Smooth muscle cell of the brain vasculature (primary cell): ENCODE data around the gene ILK.

Experiments
- DNase-seq: peaks from one replicate; pipeline ENCODE4 v3.0.0-alpha.2; 2012; ENCODE audit warnings: low read depth, low spot score

Gene ILK

DNA sequence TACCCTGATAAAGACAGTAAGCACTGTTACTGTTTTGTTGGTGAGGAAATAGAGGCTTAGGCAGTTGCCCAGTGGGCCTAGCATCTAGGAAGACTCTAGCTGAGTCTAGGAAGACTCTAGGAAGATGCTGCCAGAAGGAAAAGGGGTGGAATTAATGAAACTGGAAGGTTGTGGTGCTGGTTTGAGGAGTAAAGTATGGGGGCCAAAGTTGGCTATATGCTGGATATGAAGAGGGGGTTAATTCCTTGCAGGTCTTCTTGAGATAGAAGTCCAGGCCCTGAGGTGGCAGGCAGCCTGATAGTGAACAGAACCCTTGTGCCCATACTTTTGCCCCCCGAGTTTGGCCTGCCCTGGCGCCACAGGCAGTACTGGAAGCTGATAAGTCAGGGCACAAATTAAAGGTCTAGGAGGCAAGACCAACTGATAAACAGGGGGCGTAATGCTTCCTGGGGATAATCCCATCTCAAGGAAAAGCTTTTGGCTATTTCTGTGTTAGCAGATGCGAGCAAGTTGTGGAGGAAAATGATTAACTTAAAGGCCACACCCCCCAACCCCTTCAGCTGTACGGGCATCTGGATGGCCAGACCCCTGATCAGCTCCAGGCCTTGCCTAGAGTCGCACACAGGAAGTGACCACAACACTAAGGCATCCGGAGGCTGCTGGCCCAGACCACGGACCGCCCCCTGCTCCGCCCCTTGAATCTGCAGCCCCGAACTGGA is 3.1 kb downstream of the ILK start:
- DNase-seq: peak; percentile 63

DNA sequence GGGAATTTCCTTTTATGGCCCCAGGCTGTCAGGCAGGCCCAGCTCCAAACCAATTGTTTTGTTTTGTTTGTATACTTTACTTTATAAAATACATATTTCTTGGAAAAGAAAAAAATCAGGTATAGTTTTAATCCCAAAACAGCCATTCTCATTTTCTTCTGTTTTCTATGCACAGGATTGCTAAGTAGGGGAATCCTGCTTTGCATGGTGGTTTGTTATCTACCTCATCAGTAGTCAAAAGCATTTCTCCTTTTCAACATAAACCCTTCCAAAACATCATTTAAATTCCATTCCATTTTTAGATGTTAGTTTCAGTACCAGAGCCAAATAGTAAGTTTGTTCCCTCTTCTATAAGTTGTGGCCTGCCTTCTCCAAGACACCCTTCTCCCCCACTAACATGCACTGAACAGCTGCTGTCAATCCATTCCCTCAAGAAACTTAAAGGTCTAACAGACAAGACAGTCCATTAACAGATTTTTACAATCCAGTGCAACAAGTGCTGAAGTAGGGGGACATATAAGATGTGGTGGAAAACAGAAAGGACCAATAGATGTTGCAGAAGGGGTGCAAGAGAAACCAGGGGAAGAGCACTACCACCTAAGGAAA is 3.7 kb downstream of the ILK start:
- no peak for DNase-seq

DNA sequence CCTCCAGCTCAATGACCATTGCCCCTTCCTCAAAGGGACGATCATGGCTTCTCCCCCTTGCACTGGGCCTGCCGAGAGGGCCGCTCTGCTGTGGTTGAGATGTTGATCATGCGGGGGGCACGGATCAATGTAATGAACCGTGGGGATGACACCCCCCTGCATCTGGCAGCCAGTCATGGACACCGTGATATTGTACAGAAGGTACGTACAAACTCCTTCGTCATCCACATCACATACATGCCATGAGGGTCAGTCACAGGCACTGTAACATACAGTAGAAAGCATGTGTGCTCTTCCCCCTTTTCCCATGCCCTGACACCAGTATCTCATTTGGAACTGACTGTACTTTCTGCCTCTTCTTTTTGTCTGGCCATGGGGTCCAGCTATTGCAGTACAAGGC is 4.4 kb downstream of the ILK start:
- no peak for DNase-seq

DNA sequence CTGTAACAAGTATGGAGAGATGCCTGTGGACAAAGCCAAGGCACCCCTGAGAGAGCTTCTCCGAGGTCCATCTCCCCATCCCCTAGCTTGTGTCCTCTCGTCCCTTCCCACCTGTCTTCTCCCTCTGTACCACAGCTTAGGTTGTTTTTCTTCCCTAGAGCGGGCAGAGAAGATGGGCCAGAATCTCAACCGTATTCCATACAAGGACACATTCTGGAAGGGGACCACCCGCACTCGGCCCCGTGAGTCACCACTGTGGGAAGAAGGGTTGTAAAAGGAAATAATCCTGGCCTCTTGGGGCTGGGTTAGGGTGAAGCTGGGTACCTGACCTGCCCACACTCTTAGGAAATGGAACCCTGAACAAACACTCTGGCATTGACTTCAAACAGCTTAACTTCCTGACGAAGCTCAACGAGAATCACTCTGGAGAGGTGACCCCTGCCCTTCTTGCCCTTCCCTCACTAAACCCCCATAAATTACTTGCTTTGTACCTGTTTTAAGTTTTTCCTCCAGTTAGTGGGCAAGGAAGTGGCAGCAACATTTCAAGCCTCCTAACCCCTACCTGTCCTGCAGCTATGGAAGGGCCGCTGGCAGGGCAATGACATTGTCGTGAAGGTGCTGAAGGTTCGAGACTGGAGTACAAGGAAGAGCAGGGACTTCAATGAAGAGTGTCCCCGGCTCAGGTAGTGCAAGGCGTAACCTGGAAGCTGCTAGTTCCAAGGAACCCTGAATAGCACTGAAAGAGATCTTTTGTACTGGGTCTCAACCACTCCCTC is 5.3 kb downstream of the ILK start:
- DNase-seq: no peak

DNA sequence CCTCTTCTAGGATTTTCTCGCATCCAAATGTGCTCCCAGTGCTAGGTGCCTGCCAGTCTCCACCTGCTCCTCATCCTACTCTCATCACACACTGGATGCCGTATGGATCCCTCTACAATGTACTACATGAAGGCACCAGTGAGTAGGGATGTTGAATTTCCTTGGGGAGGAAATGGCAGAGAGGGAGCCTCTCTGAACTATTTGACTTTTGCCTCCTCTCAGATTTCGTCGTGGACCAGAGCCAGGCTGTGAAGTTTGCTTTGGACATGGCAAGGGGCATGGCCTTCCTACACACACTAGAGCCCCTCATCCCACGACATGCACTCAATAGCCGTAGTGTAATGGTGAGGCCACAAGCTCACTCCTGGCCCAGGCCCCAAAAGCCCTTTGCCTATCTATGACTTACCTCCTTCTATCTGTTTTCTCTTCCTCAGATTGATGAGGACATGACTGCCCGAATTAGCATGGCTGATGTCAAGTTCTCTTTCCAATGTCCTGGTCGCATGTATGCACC is 6.0 kb downstream of the ILK start:
- DNase-seq: no peak

DNA sequence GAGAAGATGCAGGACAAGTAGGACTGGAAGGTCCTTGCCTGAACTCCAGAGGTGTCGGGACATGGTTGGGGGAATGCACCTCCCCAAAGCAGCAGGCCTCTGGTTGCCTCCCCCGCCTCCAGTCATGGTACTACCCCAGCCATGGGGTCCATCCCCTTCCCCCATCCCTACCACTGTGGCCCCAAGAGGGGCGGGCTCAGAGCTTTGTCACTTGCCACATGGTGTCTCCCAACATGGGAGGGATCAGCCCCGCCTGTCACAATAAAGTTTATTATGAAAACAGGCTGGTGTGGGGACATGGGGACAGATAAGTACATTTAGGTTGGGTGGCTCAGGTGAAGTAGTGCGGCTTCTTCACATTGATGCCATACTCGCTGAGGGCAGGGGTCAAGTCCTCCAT is 7.0 kb downstream of the ILK start:
- no peak for DNase-seq

DNA sequence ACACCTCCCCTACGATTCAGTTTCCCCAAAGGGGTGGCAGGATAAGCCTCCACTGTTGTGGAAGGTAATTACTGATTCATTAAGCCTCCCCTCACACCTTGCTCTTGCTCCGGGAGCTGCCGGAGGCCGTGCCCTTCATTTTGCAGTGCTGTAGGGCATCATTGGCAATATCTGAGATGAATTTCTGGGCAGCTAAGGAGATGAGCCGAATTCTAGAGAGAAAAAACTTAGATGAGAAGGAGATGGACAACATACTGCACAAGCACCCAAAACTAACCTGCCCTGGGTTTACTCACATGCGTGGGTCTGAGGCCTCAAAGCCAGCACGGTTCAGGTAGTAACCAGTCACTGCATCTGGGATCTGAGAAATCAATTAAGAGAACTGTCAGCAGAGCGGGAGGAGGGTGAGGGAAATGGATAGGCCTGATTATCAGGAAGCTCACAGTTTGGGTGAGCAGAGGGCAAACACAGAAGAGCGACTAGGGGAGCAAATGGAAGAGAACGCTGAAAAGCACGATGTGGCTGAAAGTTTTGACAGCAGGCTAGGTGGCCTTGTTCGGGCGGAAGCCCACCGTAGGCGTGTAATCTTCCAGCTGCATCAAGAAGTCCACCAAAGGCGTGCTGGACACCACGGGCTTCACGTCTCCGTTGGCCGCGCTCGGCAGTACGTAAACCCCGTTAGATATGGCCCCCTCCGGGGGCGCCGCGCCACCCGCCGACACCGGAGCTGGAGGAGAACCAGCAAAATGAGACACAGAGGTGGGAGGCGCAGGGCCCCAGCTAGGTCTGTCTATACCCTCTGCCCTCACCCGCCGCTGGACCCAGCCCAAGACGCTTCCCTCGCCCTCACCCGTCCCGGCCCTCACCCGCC is 7.8 kb downstream of the ILK start:
- DNase-seq: no peak

DNA sequence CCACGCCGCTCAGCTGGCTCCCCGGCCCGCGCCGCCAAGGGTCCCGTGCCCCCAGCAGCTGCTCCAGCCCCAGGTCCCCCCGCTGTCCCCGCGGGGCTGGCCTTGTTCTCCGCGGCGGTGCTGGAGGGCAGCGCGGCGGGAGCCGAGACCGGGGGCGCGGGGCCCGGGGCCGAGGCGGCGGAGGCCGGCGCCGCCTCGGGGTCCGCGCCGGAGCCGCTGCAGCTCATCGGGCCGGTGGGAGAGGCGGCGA is 8.3 kb downstream of the ILK start:
- no peak for DNase-seq

DNA sequence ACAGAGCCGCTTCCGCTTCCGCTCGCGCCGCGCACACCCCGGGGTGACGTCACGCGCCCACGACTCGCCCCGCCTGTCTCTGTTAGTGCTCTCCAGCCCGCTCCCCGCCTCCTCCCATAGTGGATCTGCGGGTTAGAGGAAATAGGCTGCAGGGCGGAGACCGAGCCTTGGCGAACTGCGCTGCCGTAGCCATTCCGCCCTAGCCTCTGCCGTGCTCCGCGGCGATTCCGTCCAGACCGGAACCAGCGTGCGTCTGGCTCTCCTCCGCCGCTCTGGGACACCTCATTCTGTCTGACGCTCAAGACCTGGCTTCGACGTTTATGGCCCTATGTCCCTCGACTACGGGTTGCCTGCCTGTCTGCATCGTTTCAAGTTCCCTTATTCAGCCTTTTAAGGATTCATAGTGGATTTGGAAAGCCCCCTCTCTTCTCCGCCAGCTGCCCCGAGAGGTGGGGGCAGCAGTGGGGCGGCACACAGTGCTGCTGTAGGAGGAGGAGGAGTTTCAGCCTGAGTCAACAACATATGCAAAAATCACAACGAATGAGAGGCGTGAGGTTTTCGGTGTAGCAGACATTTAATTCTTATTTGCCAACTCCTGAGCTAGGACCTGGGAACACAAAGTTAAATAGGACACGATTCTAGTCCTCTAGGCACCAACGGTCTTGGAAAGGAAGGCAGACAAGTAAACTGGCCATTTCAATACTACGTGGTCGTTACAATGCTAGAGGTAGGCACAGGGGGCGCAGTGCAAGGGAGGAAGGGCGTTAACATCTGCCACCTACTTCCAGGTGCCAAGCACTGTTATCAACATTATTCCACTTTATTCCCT is 8.9 kb downstream of the ILK start, which contains the start of gene TAF10:
TSS of gene TAF10 (minus strand) at position 4 of the 829 bp plus-strand sequence. CDS start 27 bp downstream, outside the sequence.
- DNase-seq: peak; percentile 83

DNA sequence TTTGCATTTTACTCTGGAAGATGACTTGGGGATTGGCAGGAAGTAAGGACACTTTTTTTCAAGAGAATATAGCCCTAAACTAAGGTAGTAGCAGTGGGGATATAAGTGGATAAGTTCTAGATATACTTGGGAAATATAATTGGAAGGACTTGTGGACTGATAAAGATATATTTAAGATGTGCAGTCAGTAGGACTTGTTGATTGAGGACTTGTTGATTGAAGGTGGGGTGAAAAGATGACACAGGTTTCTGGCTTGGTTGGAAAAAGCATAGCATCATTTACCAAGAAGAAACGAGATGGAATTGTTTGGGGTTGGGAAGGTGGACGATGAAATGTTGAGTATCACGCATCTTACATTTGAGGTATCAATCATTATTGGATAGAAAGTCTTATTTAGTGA is 9.9 kb downstream of the ILK start:
- no peak for DNase-seq

DNA sequence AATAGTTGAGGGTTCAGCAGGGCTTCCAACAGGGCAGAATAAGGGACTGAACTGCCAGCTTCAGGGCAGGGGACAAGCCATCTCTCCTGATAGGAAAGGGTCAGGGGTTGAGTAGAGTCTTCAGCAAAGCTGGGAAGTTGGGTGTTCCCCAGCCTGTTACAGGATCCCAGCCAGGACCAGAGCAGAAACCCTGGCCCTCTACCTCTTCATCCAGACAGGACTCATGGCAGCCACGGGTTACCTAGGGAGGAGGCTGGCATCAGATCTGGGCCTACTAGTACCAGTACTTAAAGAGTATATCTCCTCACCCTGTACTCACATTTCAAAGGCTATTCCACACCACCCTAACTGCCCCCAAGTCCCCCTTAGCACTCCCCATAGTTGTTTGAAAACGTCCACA is 10.9 kb downstream of the ILK start:
- DNase-seq: no peak

DNA sequence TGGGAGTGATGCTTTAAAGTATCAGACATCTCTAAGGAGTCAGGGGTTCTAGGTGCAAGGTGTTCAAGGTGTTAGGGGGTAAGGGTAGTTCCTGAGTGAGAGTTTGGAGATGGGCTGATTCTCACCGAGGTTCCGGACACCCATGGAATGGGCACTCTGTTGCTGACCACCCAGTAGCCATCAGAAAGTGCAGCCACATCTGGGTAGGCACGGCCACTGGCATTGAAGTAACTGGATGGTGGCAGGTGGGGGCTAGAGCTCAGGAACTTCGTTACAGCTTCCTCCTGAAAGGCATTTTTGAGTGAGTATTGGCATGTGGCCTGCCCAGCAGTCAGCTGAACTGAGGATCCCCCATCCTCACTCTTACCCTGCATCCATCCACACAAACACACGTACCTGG is 11.5 kb downstream of the ILK start:
- DNase-seq: no peak

DNA sequence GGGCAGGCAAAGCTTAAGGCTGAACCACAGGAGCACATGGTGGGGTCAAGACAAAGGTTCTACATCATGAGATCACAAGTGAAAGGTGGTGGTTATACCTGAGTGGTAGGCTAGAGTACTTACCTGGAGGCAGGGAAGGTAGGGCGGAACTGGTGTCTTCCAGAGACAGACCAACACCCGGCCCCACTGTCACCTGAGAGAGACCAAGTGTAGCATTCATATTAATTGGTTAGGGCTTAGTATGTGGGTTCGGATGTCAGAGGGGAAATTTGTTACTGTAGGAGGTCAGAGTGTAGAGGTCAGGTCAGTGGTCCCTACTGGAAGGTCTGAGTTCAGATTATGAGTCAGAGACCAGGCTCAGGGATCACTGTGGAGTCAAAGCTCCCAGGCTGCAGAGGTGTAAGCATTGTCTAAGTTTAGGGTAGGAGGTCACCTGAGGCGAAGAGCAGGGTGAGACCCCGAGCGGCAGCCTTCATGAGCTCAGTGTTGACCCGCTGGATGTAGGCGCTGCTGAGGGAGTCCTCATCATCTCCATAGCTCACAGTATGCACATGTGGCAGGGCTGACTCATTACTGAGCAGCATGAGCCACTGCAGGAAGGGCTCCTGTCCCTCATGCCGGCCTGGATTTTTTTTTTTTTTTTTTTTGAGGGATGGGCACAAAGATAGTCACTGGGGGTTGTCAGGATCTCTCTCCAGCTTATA is 12.5 kb downstream of the ILK start:
- DNase-seq: no peak

DNA sequence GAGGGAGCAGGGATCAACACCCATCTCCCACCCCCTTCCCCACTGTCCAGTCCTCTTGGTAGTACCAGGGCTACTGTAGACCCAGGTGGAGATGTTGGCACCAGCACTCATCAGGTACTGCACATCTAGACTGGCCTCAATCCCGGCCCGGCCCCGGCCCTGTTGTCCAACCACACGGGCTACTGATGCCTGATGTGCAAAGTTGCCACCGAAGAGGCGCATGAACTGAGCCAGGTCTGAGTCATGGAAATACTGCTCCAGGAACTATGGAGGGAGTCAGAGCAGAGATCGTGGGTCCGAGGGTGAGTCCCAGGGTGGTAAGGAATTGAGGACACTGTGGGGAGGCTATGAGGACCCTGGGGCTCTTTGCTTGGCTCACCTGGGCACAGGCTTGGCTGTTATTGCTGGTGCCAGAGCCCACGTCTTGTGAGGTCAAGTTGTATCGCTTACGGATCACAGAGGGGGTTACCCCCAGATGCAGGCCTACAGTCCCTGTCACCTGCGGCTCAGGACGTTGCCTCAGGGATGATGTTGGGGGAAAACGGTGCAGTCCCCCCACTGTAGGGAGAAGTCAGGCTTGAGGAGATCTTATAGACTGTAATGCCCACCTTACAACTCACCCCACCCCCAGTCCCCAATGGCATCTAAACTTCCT is 13.1 kb downstream of the ILK start:
- DNase-seq: no peak

DNA sequence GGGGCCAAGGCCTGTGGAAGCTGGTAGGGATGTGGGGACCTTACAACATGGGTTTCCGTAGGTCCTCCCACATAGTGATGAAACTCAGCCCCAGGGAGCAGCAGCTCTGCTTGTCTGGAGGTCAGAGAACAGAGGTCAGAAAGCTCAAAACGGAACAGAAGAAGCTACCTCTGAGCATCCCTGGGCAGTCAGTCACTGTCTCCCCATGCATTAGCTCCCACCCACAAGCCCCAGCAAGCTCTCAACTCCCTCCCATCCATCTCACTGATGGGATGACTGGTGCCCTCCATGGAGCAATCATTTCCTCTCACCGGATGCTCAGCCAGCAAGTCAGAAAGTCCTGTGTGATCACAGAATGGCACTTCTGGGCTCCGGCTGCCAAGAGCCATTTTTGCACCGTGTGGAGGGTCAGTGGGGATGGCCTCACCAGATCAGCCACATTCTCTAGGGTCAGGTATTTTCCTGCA is 13.8 kb downstream of the ILK start:
- no peak for DNase-seq

DNA sequence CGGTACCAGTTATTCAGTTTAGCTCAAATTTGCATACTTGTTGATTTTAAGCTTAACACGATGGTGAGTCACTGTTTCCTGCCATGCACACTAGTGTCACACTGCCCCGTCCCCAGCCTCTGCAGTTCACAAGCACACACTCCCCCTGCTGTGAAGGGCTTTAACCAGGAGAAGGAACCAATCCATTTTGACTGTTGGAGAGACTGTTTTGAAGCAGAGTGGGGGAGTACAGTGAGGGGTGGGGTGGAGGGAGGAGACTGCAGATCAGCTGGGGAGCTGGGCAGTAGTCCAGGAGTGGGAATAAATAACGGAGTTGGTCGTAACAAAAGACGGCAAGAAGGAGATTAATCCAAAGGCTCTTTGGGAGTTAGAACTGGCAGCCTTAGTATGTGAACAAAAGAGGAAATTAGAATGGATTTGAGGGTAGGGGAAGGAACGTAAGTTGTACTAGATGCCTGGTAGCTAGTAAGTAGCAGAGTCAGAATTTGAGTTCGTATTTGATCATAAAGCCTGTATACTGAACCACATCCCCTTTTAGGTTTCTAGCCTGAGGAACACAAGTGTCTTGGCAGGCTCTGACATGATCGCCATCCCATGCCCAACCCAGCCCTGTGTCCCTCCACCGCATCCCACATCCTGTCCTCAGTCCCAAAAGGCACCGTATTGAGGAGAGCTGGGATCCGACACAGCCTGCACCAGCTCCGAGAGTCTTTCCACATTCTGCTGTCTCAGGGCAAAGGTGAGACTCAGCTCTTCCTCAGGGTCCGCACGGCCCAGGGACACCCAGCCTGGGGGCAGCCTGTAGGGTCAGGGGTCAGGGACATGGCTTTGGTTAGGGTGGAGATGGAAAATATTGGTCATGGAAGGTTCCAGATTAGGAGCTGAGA is 14.8 kb downstream of the ILK start:
- no peak for DNase-seq

DNA sequence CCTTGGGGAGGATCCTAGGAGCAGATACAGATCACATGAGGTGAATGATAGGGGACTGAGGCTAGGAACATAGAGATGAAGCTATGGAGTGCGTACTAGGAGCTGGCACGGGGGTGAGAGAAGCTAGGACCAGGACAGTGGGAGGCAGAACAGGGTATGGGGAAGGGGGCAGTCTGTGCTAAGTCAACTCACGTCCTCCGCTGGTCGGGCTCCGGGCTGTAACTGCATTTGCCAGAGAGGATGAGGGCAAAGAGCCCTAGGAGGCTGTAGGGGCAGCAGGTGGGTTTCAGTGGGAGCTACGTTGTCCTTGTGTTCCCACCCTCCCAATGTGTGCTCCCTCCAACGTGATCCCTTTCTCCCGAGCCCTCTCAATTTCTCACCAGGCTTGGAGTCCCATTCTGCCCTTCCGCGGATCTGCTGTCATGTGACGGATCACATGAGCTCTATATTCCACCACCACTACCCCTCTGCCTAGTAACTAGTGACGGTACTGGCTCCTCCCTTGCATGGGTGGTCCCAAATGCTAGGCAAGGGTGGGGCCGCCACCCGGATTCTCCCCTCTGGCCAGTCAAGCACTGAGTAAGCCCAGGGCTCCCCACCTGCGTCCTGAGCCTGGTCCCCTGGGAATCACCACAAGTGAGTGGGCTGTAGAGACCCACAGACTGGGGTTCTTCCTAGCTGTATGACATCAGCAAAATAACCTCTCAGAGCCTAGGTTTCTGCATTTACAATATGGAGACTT is 15.6 kb downstream of the ILK start, which contains the start of gene TPP1:
TSS of gene TPP1 (minus strand) at position 419 of the 742 bp plus-strand sequence. CDS start at position 397, 22 bp downstream.
- peak; percentile 83 for DNase-seq

DNA sequence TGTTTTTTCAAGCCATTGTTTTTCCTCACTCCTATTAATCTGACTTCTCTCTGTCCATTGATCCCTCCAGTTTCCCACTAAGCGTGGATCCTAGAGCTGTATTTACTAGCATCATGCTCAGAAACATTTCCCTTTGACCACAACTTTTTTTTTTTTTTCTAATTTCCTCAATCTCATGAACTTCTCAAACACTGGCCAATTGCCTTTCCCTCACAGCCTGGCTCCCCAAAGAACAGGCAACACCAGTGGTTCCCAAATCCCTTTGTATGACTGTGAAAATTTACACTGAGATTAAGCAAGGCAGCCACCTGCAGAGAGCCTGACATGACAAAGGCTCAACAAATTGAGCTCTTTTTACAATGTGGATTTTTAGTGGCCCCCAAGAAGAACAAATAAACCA is 17.1 kb downstream of the ILK start:
- DNase-seq: no peak
